H1 (cell line): ENCODE measurements around the gene AIF1L. TPM values are rescaled to one million over a fixed set of nuclear protein-coding genes. Genes with fewer than 3 reads are reported as not detected.

Experiments
- CEBPB ChIP-seq: IDR thresholded peaks from 2 replicates; pipeline ENCODE4 v1.6.1; 2012; ENCODE audit warnings: low read depth, low read length
- PHF8 ChIP-seq: fragments of 200-600 bp; sonication (generic); conservative IDR thresholded peaks from 2 replicates; pipeline ENCODE4 v1.7.1; 2012; ENCODE audit warnings: low read depth, mild to moderate bottlenecking, inconsistent platforms, low read length, moderate library complexity
- POLR2AphosphoS5 ChIP-seq: IDR thresholded peaks from 2 replicates; pipeline ENCODE4 v1.6.1; 2011; ENCODE audit warnings: low read depth, low read length
- RFX5 ChIP-seq: IDR thresholded peaks from 2 replicates; pipeline ENCODE4 v1.6.1; 2011; ENCODE audit warnings: low read depth, low read length, improper control_type of control experiment, borderline replicate concordance
- SIX5 ChIP-seq: IDR thresholded peaks from 2 replicates; pipeline ENCODE4 v1.6.1; 2011; ENCODE audit warnings: mild to moderate bottlenecking, low read depth, low read length
- polyA plus RNA-seq, 7 experiments: library from polyadenylated mRNA; depleted of rRNA in 3 of 7; stranded (reverse) in 5 of 7; unstranded in 2 of 7; fragments of >200 nt in 5 of 7; fragments of 200-250 nt in 2 of 7; gene quantifications; 1 replicate in 5 of 7; 2 replicates in 1 of 7; 4 replicates in 1 of 7; pipeline versions ENCODE4 v1.2.1 to v1.2.3, GENCODE V29; 2011 to 2013; ENCODE audit warnings: missing spikeins in 2 of 7, mixed read lengths in 2 of 7
- total RNA-seq: library from RNA; stranded (reverse); fragmentation: NEBNext Ultra II Directional; extraction: Animal tissue kit (Norgen Biotek cat#: 25700); gene quantifications from 2 replicates; pipeline ENCODE4 v1.2.1, GENCODE V29; 2021

Gene AIF1L
- total and polyA plus RNA-seq, 2 of the 8 experiments (the other 6 are each of a cell fraction or from before 2014, with no cell fraction given): 70.7 to 149 TPM

GRCh38 chr9:131145245-131145644 lies 48.9 kb downstream of the AIF1L start (continued):
- TF ChIP-seq RFX5 (no peak), SIX5 (no peak), POLR2AphosphoS5 (no peak), CEBPB (no peak), PHF8 (no peak)
